GM18870 (cell line): ENCODE measurements around the gene CNNM3.

Experiments used
- ATAC-seq: cut with Tn5 transposase; IDR thresholded peaks from one replicate; pipeline ENCODE4 v1.9.1; 2021; ENCODE audit warnings: moderate library complexity; ENCODE audit not compliant: unreplicated experiment

Gene CNNM3

DNA sequence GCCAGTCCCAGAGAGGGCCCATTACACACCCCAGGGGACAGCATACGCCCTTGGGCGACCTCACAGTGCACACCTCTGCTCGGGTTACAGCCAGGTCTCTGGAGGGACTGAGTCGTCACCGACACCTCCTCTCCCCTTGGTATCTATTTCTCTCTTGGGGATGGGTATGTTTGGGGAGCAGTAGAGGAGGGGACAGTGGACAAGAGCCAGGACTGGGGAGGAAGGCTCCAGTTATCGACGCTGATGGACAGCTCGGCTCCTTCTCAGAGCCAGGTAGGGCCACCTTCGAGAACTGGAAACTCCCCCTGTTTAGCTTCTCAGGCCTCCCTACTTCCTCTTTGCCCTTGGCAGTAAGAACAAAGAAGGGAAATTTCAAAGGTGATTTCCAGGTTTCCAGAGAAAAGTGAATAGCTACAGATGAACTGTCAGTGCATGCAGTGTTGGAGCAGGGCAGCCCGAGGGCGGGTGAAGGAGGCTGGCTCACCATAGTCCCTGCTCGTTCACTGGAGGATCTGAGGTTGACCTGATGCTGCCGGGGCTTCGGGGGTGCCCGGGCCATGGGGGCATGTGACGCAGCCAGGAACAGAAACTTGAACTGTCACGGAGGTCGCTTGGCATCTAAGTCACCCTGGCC, 58.2 kb downstream of the CNNM3 start:
- ATAC-seq = peak; percentile 67

GRCh38 chr2:96875498-96876268, 59.6 kb downstream of the CNNM3 start:
- no peak for ATAC-seq

DNA sequence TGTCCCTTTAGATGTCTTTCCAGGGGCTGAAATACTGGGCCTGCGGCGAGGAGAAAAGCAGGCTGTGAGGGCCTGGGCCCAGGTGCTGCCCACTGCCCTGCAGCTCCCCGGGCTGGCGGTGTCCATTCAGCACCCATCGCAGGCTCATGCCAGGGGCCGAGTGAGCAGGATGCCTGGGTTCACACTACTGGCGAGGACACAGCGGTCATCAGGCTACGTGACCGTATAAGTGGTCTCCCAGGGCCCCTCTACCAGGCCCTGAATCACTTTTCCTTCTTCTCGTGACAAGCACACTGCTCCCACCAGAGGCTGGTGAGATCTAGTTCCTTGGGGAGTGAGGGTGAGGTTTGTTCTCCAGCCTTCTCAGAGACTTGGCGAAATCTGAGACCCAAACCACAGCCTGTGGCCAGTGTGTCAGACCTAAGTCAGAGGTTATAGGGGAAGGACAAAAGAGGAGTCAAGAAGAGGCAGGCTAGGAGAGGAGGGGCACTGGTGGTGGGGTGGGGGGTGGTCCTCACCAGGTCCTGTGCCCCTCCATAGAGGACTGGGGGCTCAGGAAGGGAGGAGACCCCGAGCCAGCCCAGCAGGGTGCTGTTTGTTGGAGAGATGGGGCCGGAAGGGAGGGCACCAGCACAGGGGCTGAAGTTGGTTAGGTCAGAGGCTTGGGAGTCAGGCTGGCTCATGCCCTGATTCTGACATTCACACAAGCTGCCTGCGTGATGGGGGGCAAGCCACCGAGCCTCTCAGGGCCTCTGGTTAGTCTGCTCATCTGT, 60.4 kb downstream of the CNNM3 start:
- no peak for ATAC-seq

DNA sequence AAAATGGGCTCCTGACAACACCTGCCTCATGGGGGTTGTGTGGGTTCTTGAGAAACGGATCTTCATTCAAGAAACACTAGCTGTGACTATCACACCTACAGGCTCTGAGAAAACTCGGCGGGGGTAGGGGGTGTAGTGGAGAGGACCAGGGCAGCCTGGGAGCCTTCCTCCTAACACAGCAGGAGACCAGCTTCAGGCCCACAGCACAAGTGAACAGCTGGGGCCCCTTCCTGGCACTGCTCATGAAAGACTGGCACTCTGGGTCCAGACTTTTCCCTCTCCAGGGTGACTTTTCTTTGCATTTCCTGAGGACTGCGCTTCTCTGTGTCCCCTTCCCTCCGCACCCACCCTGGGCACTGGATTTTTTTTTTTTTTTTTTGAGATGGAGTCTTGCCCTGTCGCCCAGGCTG, 61.0 kb downstream of the CNNM3 start:
- no peak for ATAC-seq

GRCh38 chr2:96877631-96878092, 61.6 kb downstream of the CNNM3 start:
- no peak for ATAC-seq

- ATAC-seq = no peak
Observed at GRCh38 chr2:96878171-96878570, 62.1 kb downstream of the CNNM3 start.

- no peak for ATAC-seq
Observed at GRCh38 chr2:96878796-96879544, 62.9 kb downstream of the CNNM3 start.

DNA sequence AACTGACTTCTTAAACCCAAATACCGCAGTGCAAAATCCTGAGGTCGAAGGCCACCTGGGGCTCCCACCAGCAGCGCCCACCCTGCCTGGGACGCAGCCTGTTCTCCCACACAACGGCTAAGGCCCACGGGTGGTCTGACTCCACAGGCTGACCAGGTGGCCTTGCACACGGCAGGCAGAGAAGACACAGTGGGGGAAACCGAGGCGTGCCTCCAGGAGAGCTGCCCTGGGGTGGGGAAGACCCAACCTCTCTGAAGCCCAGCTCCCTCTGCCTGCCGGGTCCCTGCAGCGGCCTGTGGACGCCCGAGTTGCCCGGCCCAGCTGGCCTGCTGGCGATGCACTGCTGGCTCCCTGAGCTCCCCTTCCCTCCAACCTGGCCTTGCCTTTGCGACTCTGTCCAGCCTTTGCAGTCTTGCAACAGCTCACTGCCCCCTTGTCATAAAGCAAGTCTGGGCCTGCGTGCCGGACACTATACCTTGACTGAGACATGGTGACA, 63.5 kb downstream of the CNNM3 start:
- no peak for ATAC-seq

- no peak for ATAC-seq
Observed at GRCh38 chr2:96880891-96881273, 64.8 kb downstream of the CNNM3 start.

GRCh38 chr2:96881349-96882195, 65.5 kb downstream of the CNNM3 start:
- no peak for ATAC-seq

DNA sequence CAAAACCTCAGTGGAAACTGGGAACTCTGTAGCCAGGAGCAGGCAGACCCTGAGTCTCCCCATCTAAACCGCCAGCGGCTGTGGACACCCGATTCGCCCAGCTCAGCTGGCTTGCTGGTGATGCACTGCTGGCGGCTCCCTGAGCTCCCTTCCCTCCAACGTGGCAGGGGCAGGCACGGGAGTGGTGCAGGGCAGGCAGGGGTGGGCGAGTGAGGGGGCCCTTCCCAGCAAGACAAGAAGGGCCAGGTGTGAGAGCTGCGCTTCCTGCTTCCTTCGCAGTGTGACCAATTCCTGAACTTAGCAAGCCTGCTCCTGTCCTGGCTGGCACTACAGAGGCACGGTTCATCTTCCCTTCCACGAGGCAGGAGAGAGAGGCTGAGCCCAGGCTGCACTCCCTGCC, 66.2 kb downstream of the CNNM3 start:
- ATAC-seq = no peak

GRCh38 chr2:96882906-96883305, 66.8 kb downstream of the CNNM3 start:
- ATAC-seq = no peak

GRCh38 chr2:96883306-96883705, 67.2 kb downstream of the CNNM3 start:
- no peak for ATAC-seq
